ENCODE data around the gene RPS21. TPM values are rescaled to one million over a fixed set of nuclear protein-coding genes. Genes with fewer than 3 reads are reported as not detected.
A peak's percentile ranks its signal among the peaks of the same experiment; 100 is the strongest.

The RPS21 gene
- total RNA-seq, 5 donors from 2014 or later (not counting 1 experiment from before 2014, with no cell fraction given), result 2,807 to 3,290 (median 3,085) TPM

GRCh38 chr20:62377615-62378178 is 9.2 kb upstream of the RPS21 start:
- Histone ChIP-seq H3K4me1 (ENCODE audit: control insufficient read depth in 1 of 2, extremely low read depth in 1 of 2, insufficient read depth in 2 of 2, low read length in 2 of 2) (peaks cover 0 to 4% of the 10 kb centered on the region in 2 experiments), H3K4me3 (ENCODE audit: control insufficient read depth in 1 of 2, extremely low read depth in 1 of 2, low read length in 1 of 2) (no peak overlapping the region), H3K9me3 (no peaks in the 10 kb centered on the region), H3K36me3 (ENCODE audit: control insufficient read depth in 2 of 2, extremely low read depth in 1 of 2, insufficient read depth in 1 of 2, low read length in 1 of 2) (peaks cover 0 to 4% of the 10 kb centered on the region in 2 donors), H3K27ac (ENCODE audit: low read length) (no peak overlapping the region), H3K27me3 (replicated peaks in 1 of 2; ENCODE audit: control insufficient read depth in 2 of 2, extremely low read depth in 1 of 2, insufficient read depth in 2 of 2, low read length in 1 of 2) (peaks cover 0 to 15% of the 10 kb centered on the region in 2 experiments)
- Mint-ChIP-seq H3K4me1 (peaks cover 4 to 9% (median 4%) of the 10 kb centered on the region in 3 donors), H3K4me3 (no peak overlapping the region), H3K27me3 (peaks cover 4 to 9% of the 10 kb centered on the region in 2 donors), H3K9me3 (peaks cover 0 to 6% (median 0%) of the 10 kb centered on the region in 3 donors), H3K36me3 (peaks cover 5% of the 10 kb centered on the region), H3K27ac (no peak overlapping the region)
- ChIA-PET POLR2A (no interaction called here), CTCF (no interaction called here)
- DNase-seq, result no peak
- no peak for ATAC-seq (replicated peaks in 1 of 4)
- WGBS (ENCODE audit: insufficient coverage), result 88% methylated on average over 10 of the region's 15 CpGs

GRCh38 chr20:62378215-62378614 is 8.7 kb upstream of the RPS21 start:
- Mint-ChIP-seq H3K27me3 (peaks cover 0 to 5% of the 10 kb centered on the region in 2 donors), H3K4me1 (peaks cover 6 to 12% (median 7%) of the 10 kb centered on the region in 3 donors), H3K27ac (no peak overlapping the region), H3K4me3 (no peak overlapping the region), H3K9me3 (peaks cover 0 to 6% (median 0%) of the 10 kb centered on the region in 3 donors), H3K36me3 (peaks cover 5% of the 10 kb centered on the region)
- no peaks in the 10 kb centered on the region for H3K9me3 ChIP-seq
- peaks cover 0 to 4% of the 10 kb centered on the region in 2 donors for H3K36me3 ChIP-seq (ENCODE audit: control insufficient read depth in 2 of 2, extremely low read depth in 1 of 2, insufficient read depth in 1 of 2, low read length in 1 of 2)
- WGBS (ENCODE audit: insufficient coverage), result 93% methylated on average over 22 of the region's 22 CpGs
- CTCF ChIA-PET, result no interaction called here
- peaks cover 0 to 6% of the 10 kb centered on the region in 2 experiments for H3K4me1 ChIP-seq (ENCODE audit: control insufficient read depth in 1 of 2, extremely low read depth in 1 of 2, insufficient read depth in 2 of 2, low read length in 2 of 2)
- DNase-seq (no peak), ATAC-seq (replicated peaks in 1 of 4) (no peak)
- peaks cover 0 to 15% of the 10 kb centered on the region in 2 experiments for H3K27me3 ChIP-seq (replicated peaks in 1 of 2; ENCODE audit: control insufficient read depth in 2 of 2, extremely low read depth in 1 of 2, insufficient read depth in 2 of 2, low read length in 1 of 2)
- no peak overlapping the region for H3K4me3 ChIP-seq (ENCODE audit: control insufficient read depth in 1 of 2, extremely low read depth in 1 of 2, low read length in 1 of 2)
- H3K27ac ChIP-seq (ENCODE audit: low read length), result no peak overlapping the region
- POLR2A ChIA-PET, result no interaction called here

- CTCF ChIA-PET, result no interaction called here
- no peak for ATAC-seq (replicated peaks in 1 of 4)
- WGBS (ENCODE audit: insufficient coverage), result 67% methylated on average over 9 of the region's 16 CpGs
Observed at GRCh38 chr20:62381202-62381797, 5.6 kb upstream of the RPS21 start.

GRCh38 chr20:62381842-62382241 is 5.1 kb upstream of the RPS21 start:
- ATAC-seq (replicated peaks in 1 of 4), result no peak
- no peaks in the 10 kb centered on the region for H3K9me3 ChIP-seq
- Mint-ChIP-seq H3K27ac (no peak overlapping the region), H3K4me1 (peaks cover 24 to 43% (median 30%) of the 10 kb centered on the region in 3 donors), H3K27me3 (no peaks in the 10 kb centered on the region), H3K9me3 (peaks cover 0 to 6% (median 0%) of the 10 kb centered on the region in 3 donors), H3K36me3 (peaks cover 5% of the 10 kb centered on the region), H3K4me3 (no peak overlapping the region)
- 95% methylated on average over 6 of the region's 6 CpGs for WGBS (ENCODE audit: insufficient coverage)
- DNase-seq, result no peak
- no peak overlapping the region for H3K27ac ChIP-seq (ENCODE audit: low read length)
- H3K4me3 ChIP-seq (ENCODE audit: control insufficient read depth in 1 of 2, extremely low read depth in 1 of 2, low read length in 1 of 2), result no peak overlapping the region
- CTCF ChIA-PET, result interaction anchor here in 1 of 2 donors (1.0 kb wide), 1 partner anchor 371 kb away, joined by 5 read pairs; no protein-coding TSS in a partner anchor
- peaks cover 0 to 4% of the 10 kb centered on the region in 2 donors for H3K36me3 ChIP-seq (ENCODE audit: control insufficient read depth in 2 of 2, extremely low read depth in 1 of 2, insufficient read depth in 1 of 2, low read length in 1 of 2)
- POLR2A ChIA-PET, result no interaction called here
- H3K4me1 ChIP-seq (ENCODE audit: control insufficient read depth in 1 of 2, extremely low read depth in 1 of 2, insufficient read depth in 2 of 2, low read length in 2 of 2), result peaks cover 7 to 22% of the 10 kb centered on the region in 2 experiments
- no peaks in the 10 kb centered on the region for H3K27me3 ChIP-seq (replicated peaks in 1 of 2; ENCODE audit: control insufficient read depth in 2 of 2, extremely low read depth in 1 of 2, insufficient read depth in 2 of 2, low read length in 1 of 2)

More at GRCh38 chr20:62381202-62381797, 5.6 kb upstream of the RPS21 start:
- Histone ChIP-seq H3K36me3 (ENCODE audit: control insufficient read depth in 2 of 2, extremely low read depth in 1 of 2, insufficient read depth in 1 of 2, low read length in 1 of 2) (peaks cover 0 to 4% of the 10 kb centered on the region in 2 donors), H3K4me3 (ENCODE audit: control insufficient read depth in 1 of 2, extremely low read depth in 1 of 2, low read length in 1 of 2) (no peak overlapping the region), H3K27me3 (replicated peaks in 1 of 2; ENCODE audit: control insufficient read depth in 2 of 2, extremely low read depth in 1 of 2, insufficient read depth in 2 of 2, low read length in 1 of 2) (no peaks in the 10 kb centered on the region), H3K4me1 (ENCODE audit: control insufficient read depth in 1 of 2, extremely low read depth in 1 of 2, insufficient read depth in 2 of 2, low read length in 2 of 2) (peaks cover 7 to 20% of the 10 kb centered on the region in 2 experiments), H3K9me3 (no peaks in the 10 kb centered on the region), H3K27ac (ENCODE audit: low read length) (no peak overlapping the region)
- Mint-ChIP-seq H3K4me3 (no peak overlapping the region), H3K4me1 (peaks cover 24 to 42% (median 28%) of the 10 kb centered on the region in 3 donors), H3K36me3 (peaks cover 5% of the 10 kb centered on the region), H3K9me3 (peaks cover 0 to 6% (median 0%) of the 10 kb centered on the region in 3 donors), H3K27me3 (no peaks in the 10 kb centered on the region), H3K27ac (no peak overlapping the region)
- no peak for DNase-seq
- POLR2A ChIA-PET, result no interaction called here

- Mint-ChIP-seq H3K9me3 (peaks cover 0 to 6% (median 0%) of the 10 kb centered on the region in 3 donors), H3K36me3 (peaks cover 5% of the 10 kb centered on the region), H3K4me1 (peaks cover 27 to 46% (median 34%) of the 10 kb centered on the region in 3 donors), H3K27me3 (no peaks in the 10 kb centered on the region), H3K4me3 (no peak overlapping the region), H3K27ac (peak overlapping the region; percentile 27 to 28)
- DNase-seq (peak; percentile 47 to 83 (median 69)), ATAC-seq (replicated peaks in 1 of 4) (peak; percentile 63 to 68 (median 66))
- POLR2A ChIA-PET, result interaction anchor here in 1 of 2 donors (0.6 kb wide), 1 partner anchor 27 kb away, joined by 3 read pairs; no protein-coding TSS in a partner anchor
- Histone ChIP-seq H3K9me3 (no peaks in the 10 kb centered on the region), H3K27ac (ENCODE audit: low read length) (no peak overlapping the region), H3K27me3 (replicated peaks in 1 of 2; ENCODE audit: control insufficient read depth in 2 of 2, extremely low read depth in 1 of 2, insufficient read depth in 2 of 2, low read length in 1 of 2) (no peaks in the 10 kb centered on the region), H3K4me1 (ENCODE audit: control insufficient read depth in 1 of 2, extremely low read depth in 1 of 2, insufficient read depth in 2 of 2, low read length in 2 of 2) (peaks cover 8 to 26% of the 10 kb centered on the region in 2 experiments), H3K36me3 (ENCODE audit: control insufficient read depth in 2 of 2, extremely low read depth in 1 of 2, insufficient read depth in 1 of 2, low read length in 1 of 2) (peaks cover 0 to 4% of the 10 kb centered on the region in 2 donors), H3K4me3 (ENCODE audit: control insufficient read depth in 1 of 2, extremely low read depth in 1 of 2, low read length in 1 of 2) (no peak overlapping the region)
- 97% methylated on average over 5 of the region's 18 CpGs for WGBS (ENCODE audit: insufficient coverage)
- CTCF ChIA-PET, result interaction anchor here (0.6 to 1.4 kb wide), 7 partner anchors 12 to 373 kb away, joined by 3 to 9 read pairs (median 3); partner anchors contain the start of gene ADRM1 (in 1 of the 2)
Observed at GRCh38 chr20:62382306-62383198, 4.4 kb upstream of the RPS21 start.
